Activated CD4-positive, alpha-beta T cell treated with anti-CD3 and anti-CD28 coated beads for 4 hours (primary cell): ENCODE results near the gene TENM4.

Experiments
- DNase-seq, 2 donors: peaks; one replicate each; pipeline ENCODE4 v3.0.0-alpha.2; 2020

The TENM4 gene

DNA sequence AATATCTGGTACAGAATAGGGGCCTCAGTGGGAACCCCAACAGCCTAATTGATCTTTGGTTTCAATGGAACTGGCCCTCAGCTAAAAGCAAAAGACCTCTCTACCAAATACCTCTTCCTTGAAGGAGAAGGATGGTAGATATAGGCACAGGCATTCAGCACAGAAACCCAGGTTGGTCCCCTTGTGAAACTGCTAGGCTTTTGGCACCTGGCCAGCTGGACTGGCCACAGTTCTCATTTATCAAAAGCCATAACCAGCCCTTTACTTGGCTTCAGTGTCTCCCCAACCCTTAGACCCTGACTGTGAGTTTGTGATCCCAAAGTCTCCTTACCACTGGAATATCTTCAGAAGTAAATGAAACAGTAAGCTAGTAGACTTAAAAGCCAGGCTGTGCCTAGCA lies 152.9 kb downstream of the TENM4 start:
- no peak for DNase-seq

DNA sequence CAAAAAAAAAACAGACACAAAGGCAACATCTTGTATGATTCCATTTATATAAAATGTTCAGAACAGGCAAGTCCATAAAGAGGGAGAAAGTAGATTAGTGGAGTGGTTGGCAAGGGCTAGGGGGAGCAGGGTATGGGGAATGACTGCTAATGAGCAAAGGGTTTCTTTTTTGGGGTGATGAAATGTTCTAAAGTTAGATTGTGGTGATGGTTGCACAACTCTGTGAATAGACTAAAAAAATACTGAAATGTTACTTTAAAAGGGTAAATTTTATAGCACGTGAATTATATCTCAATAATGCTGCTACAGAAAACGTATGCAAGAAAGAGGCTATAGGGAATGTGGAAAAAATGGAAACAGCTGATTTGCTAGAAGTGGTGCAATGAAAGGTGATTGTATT lies 155.1 kb downstream of the TENM4 start:
- DNase-seq, result no peak

DNA sequence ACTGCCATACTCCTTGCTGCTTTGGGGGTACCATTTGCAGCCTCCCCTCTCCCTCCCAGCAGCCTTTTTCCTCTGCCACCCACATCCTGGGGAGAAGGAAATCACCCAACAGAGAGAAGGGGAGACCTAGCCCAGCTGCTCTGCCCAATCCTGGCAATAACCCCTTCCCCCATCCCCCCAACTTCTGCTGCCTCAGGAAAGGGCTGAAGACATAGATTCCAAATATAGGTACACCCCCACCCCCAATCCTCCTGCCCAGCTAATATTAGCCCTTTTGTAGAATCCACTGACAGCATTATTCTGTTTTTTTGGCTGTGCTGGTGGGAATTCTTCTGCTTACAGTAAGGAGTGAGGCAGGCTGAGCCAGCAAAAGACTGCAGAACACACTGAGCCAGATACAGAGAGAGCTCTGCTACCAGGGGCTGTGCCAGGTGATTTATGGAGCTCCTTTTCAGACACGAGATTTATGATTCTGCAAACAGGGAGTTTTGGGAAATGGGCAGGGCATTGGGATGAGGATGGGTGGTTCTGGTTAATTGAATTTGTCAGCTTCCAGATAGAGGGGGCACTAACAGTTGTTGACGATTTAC lies 164.0 kb downstream of the TENM4 start:
- no peak for DNase-seq

DNA sequence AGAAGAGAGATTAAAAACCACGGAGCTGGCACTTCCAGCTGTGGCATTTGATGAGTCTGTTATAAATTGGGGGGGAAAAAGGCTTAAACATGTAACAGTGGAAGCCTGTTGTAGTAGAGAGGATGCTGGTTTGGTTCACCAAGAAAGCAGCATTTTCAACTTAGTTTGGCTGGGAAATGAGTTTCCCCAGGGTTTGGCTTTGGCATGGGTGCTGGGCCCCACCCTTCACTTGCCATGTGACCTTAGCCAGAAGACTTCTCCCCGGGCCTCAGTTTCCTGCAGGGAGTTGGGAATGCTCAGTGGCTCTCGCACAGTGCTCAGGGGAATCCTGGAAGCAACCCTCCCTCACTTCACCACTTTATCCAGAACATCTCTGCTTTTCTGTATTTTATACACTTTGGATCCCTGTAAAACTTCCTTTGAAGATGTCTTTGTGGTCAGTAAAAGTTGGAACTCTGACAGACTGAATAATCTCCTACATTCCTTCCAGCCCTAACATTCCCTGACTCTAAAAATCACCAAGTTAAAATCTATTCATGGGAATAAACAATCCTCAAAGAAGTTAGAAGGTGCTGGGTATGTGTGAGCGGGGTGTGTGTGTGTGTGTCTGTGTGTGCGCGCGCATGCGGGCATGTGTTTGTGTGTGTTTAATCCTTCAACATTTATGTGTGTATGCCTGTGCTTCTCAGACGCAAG lies 166.0 kb downstream of the TENM4 start:
- DNase-seq, result no peak

DNA sequence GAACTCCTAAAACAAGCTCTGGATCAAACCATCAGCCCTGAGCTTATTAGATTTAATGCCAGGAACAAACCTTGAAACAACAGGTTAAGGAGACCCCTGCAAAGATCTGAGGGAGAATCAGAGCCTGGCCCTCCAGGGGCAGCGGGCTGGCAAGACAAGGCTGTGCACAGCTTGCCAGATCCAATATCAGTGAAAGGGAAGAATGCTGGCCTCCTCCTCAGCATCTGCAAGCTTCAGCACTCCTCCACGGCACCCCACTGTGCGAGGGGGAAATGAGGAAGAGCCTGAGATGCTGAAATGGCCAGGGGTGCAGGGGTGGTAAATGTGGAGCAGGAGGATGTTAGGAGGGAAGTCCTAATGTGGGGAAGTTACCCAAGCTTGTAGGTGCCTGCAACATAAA lies 167.0 kb downstream of the TENM4 start:
- DNase-seq, result no peak

DNA sequence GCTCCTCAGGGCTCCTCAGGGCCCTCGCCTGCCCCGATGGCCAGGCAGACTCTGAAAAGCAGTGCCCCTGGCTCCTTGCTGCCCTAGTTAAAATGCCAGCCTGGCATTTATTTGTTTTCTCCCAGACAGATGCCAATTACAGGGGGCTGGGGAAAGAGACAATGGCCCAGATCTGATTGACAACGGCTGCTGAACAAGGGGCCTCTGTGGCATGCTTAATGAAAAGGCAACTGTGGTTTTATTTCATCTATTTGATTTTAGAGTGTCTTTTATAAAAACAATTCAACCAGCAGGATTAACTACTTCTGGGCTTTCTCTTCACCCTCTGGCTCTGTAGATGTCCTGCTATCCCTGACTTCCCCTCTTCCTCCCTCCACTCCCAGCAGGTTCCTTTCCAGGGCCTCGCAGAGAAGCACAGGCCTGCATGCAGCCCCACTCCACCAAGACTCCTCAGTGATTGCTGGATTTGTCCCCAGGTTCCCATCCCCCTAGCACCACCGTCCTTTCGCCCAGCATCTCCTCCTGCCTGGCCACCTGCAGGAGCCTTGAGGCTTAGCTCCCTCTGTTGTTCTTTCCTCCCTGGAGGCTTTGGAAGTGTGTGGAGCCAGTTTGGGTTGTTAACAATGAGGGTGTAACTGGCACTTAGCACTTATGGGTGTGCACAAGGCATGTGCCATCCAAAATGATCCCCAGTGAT lies 171.1 kb downstream of the TENM4 start:
- DNase-seq, result no peak

DNA sequence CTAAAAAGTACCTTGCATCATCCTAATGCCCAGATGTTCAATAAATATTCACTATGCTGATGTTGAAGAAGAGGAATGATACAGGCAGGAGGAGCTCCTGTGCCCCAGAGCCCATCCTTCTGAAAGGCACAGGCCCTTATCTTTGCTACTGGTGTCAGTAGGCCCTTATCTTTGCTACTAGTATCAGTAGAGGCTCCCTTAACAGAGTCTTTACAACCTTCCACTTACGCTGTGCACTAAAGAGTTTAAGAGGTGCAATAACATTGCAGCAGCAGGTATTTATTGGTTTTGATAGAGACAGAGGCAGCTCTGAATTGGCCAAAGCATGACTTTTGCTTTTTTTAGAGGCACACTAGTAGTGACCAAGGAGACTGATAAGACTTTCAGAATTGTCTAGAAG lies 174.4 kb downstream of the TENM4 start:
- DNase-seq, result no peak

DNA sequence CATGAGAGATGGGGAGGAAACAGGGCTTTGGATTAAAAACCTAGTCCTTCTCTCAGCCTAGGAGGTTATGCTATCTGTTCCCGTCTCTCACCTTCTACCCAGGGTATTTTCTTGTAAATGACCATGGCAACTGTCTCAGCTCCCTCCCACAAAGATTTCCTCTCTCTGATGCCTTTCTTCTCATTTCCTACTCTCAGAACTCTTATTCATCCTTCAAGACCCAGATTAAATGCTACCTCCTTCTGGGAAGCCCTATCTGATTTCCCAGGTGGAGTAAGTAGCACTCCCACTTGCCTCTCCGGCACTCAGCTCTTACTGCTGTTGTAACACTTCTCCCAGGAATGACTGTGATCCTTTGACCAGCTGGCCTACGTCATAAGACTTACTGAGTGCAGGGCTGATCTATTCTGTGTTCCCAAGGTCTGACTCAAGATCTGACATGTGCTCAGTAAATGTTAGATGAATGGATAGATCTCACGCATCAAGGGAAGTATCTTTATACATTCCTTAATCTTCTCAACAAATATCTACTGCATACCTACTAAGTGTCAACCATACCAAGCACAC lies 175.0 kb downstream of the TENM4 start:
- DNase-seq, result no peak

DNA sequence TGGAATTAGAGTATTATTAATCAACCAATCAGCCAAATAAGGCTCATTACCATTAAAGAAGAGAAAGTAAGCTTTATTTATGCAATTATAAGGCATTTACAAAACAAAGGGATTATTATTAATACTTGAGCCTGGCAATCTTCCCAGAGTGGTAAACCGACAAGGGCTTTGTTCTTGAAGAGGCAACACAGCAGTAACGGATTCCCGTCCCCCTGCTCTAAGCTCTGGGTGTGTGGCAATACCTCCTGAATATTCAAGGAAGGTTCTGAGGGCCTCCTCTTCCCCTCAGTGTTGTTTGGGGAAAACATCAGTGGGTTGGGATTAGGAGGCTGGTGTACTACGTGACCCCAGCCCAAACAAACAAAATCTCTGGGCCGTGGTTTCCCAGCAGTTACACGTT lies 176.5 kb downstream of the TENM4 start:
- DNase-seq, result no peak

DNA sequence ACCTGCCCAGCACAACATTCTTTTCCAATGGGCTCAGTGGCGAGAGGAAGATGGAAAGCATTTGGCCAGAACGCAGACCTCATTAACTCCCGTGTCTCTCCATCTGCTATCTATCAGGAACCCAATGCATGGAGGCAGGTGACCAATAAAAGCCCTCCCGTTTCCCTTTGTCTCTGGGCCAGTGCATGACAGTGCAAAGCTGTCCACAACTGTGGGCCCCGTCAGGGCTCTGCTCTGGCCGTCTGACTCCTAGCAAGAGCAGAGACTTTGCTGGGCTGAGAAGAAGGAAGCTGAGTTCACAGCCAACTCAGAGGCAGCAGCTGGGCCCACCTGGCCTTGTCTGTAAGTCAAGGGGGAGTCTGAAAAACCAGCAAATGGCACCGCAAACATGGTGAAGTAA lies 177.8 kb downstream of the TENM4 start:
- DNase-seq, result no peak

DNA sequence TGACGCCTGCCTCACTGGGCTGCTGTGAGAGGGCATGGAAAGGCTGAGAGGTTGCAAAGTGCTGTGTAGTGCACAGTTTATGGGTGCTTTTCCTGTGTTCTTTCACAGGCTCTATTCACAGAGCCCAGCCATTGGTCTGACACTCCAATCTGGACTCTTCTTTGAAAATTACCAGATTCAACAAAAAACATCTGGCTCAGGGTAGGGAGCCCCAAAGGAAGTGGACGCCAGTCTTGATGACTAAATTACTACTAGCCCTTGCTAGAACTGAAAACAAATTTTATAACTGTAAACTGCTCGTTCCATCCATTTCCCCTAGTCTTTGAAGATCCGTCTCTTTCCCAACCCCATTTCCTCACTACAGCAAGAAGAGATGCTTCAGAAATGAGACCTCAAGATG lies 178.6 kb downstream of the TENM4 start:
- DNase-seq, result no peak

DNA sequence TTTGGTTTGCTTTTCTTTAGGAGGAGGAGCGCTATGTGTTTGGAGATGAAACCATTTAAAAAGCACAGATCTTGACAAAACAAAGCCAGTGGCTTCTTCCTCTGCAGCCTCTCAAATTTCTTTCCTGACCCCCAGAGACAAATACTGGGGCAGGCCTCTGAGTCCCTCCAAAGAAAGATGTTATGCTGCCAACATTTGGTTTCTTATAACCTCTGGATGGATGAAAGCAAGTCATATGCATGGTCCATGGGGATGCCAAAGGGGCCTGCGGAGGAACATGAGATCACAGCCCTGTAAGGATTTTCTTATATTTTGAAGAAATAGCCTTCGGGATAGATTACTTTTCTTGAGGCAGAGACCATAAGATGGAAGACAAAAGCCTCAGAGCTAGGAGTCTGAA lies 179.1 kb downstream of the TENM4 start:
- DNase-seq, result no peak

DNA sequence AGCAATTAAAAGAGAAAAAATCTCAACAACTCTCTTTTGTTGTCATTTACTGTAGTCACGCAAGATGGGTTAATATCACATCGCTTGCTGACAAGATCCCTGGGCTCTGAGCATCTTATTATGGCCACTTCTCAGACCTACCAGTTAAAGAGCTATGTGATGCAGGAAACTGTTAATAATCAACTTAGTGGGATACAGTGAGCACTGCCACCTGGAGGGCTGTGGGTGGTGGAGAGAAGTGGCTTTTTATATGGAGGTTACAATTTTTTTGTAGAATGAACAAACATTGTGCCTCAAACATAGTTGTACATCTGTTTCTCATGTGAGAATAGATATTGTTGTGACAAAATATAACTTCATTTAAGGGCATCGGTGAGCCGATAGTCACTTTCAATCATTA lies 181.0 kb downstream of the TENM4 start:
- DNase-seq, result no peak

DNA sequence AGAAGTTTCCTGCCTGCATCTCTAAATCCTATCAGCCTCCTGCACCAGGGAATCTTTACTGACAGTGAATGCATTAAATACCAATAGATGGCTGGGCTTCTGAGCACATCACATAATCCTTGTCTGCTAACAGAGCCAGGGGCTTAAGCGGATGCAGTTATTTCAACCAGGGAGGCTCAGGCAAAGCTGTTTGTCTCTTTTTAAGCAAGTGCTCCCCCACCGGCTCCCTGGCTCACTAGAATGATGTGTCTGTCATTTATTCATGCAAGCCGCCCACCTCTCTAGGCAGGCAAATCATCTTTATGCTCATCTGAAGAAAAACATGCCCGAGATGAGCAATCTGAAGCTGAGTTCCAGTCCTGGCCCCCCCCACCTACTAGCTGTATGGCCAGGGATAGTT lies 182.3 kb downstream of the TENM4 start:
- no peak for DNase-seq

DNA sequence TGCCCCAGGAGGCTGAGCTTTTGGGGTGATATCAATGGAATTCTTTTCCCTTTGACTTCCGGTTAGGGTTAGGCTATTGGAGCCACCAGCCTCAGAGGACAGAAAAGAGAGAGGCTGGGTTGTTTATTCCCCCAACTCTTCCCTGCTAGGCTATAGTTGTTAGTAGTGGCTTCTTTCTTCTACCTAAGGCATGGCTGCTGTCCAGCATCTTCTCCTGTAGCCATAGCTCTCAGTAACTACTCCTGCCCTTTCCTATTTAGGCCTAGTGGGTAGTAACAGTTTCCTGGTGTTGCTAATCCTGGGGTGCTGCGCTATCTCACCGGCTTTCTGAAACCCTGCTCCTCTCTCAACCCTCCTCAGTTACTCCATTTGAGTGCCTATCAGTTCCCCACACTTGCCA lies 184.9 kb downstream of the TENM4 start:
- no peak for DNase-seq

DNA sequence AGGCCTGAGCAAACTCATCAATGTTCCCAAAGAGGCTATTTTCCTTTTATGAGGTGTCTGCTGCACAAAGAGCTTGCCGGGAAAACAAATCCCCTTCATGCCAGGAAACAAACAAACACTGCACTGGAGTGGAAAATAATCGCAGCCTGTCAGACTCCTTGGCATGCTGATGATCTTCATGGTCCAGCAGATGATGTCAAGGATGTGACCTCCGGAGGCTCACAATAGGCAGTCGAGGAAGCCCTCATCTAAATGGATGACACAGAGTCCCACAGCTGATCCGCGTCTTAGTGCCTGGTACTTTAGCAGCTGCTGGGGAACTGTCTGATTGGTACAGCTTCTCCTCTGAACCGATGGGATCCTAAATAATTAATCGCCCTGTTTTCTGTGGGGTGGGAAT lies 187.6 kb downstream of the TENM4 start:
- DNase-seq, result no peak

DNA sequence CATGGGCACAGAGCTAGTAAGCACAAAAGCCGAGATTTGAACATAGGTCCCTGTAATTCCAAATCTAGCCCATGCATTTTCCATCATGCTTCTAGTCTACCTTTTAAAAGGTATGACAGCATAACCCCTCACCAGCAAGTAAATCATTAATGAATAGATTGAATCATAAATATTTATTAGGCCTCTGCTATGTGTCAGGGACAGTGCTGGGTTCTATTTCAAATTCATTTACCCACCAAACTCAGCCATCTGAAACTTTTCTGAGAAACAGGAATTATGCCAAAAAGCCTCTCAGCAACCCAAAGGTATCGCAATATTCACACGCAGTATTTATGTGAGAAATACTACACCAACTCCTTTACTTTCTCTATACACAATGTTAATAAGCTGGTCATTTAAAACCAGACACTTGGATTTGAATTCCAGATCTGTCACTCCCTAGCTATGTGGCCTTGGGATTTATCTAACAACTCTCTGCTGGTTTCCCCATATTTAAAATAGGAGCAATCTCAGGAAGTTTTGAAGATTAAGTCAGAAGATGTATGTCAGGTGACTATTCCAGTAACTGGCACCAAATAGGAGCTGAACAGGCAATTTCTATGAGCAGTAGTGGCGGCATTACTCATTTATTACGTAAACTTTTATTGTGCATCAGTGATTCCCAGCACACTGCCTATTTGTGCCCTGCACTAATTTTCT lies 191.4 kb downstream of the TENM4 start:
- no peak for DNase-seq

DNA sequence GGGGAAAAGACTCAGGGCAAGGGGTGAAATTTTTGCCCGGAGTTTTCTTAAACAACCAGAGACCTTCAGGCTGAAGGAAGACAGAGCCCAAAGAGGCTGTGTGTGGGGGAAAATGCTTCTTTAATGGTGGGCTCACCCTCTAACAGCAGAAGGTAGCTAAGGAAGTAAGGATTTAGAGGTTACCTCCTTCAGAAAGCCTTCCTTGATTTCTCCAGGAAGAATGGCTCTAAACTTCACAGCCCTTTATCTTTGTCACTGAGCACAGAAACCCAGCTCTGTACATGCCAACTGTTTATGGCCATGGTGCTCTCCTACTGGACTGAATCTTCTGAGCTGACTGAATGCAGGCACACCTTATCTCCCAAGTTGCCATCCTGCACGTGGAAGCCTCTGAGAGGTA lies 196.0 kb downstream of the TENM4 start:
- DNase-seq, result no peak

DNA sequence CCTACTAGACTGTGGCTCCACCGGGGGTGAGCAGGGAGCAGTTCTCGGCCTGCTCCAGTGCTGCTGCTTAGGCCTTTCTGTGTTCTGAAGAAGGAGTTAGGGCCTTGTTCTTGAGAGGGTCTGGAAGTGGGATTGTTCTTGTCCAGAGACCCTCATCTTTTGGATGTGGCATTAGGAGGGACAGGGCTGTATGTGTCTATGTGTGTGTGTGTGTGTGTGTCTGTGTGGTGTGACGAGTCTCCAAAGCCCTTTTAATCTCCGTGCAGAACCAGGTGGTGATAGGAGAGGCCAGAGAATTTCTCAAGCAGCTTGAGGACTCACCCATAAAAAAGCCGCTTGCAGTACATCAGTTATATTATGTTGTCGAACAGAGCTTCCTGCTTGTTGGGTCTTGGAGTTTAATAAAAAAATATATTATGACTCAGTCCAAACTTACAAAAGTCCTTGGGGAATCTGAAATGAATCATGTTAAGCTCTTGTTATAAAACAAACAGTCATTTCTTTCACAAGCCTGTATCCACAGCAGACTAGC lies 196.5 kb downstream of the TENM4 start:
- DNase-seq, result no peak

DNA sequence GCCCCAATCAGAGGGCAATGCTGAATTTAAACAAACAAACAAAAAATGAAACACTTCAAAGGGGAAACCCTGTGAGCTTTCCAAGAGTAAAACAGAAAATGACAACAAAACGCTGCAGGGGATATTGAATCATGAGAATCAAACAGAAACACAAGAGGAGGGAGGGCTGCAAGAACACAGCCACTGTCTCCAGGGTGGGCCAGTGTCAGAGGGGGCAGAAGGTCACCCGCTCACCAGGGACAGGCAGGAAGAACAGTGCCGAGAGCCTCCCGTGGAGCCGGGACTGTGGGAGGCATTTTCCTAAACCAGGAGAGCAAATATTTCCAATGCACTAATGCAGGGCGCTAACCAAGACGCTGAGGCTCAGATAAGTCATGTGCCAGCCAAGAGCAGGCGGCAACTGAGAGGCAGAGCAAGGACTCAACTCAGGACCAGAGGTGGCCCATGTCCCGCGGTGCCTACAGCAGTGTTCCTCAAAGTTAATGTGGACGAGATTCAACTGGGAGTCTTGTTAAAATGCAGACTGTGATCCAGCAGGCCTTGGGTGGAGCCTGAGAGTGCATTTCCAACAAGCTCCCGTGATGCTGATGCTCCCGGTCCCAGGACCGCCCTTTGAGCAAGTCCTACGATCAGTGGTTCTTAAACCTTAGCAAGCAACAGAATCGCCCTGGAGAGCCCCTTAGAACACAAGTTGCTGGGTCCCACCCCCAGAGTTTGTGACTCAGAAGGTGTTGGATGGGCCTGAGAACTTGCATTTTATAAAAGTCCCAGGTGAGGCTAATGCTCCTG lies 197.2 kb downstream of the TENM4 start:
- DNase-seq, result no peak

DNA sequence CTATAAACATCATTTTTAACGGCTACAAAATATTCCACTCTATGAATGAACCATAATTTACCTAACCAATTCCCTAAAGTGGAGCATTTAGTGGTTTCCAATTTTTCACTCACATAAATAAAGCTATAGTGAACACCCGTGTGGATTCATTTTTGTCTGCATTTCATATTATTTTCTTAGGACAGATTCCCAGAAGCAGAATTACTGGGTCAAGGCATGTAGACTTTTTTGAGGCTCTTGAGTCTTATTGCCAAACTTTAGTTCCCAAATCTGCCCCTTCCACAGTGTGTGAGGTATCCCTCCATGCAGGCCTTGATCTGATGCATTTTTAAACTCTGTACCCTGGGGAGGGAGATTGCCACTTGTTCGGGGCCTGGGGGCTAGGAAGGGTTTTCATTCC lies 198.2 kb downstream of the TENM4 start:
- no peak for DNase-seq

DNA sequence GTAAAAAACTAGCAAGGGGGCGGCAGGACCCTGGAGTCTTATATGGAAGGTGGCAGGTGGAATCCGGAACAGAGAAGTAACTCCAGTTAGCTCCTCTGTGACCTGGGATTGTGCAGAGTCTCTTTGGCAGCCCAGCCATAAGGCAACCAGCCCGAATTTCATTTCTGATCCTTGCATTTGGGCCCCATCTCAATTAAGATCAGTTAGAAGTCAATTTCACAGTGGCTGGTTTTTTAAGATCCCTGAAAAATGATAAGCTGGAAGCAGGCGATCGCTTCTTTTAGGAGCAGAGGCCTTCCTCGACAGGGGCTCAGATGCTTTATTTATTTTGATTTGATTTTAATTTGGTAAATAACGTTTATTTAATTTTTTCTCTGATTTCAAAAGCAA lies 199.0 kb downstream of the TENM4 start:
- no peak for DNase-seq
